Breast epithelium (tissue), 4 donors: ENCODE measurements around the gene CSF2RB. TPM values are rescaled to one million over a fixed set of nuclear protein-coding genes. Genes with fewer than 3 reads are reported as not detected.

Source experiments
- DNase-seq, 2 donors: peaks; one replicate each; pipeline ENCODE4 v3.0.0-alpha.2; 2019; ENCODE audit warnings: low spot score in 2 of 2
- H3K27ac ChIP-seq, 2 donors: fragments of 200-600 bp; sonication (generic) in 1 of 2; one replicate each; pipeline ENCODE4 v1.5.1; 2016 to 2019; ENCODE audit warnings: mild to moderate bottlenecking in 1 of 2
- H3K27me3 ChIP-seq, 2 donors: fragments of 200-600 bp; sonication (generic) in 1 of 2; one replicate each; pipeline versions ENCODE4 v1.5.1 to v1.6.0; 2017 to 2019; ENCODE audit warnings: control low read depth in 1 of 2, mild to moderate bottlenecking in 1 of 2
- H3K36me3 ChIP-seq: fragments of 200-600 bp; one replicate; pipeline ENCODE4 v1.5.1; 2019
- H3K4me1 ChIP-seq, 2 donors: fragments of 200-600 bp; sonication (generic); one replicate each; pipeline ENCODE4 v1.5.1; 2016 to 2019; ENCODE audit warnings: control low read depth in 1 of 2
- H3K4me3 ChIP-seq, 3 donors: fragments of 200-600 bp; sonication (generic); 1 replicate in 2 of 3; 2 replicates in 1 of 3; pipeline ENCODE4 v1.5.1; 2016 to 2019; ENCODE audit warnings: mild to moderate bottlenecking in 3 of 3, moderate library complexity in 2 of 3
- H3K9me3 ChIP-seq, 2 donors: fragments of 200-600 bp; sonication (generic) in 1 of 2; one replicate each; pipeline ENCODE4 v1.5.1; 2016 to 2019; ENCODE audit warnings: control low read depth in 1 of 2
- CTCF ChIP-seq, 3 donors: fragments of 450-650 bp; IDR thresholded peaks; one replicate each; pipeline ENCODE4 v1.5.1; 2016 to 2017; ENCODE audit warnings: antibody characterized with exemption in 3 of 3, mild to moderate bottlenecking in 3 of 3, moderate library complexity in 3 of 3
- POLR2A ChIP-seq: fragments of 450-650 bp; IDR thresholded peaks from one replicate; pipeline ENCODE4 v1.6.1; 2016; ENCODE audit warnings: antibody characterized with exemption, mild to moderate bottlenecking, moderate library complexity
- POLR2AphosphoS5 ChIP-seq, 3 donors: sonication (generic); formaldehyde crosslinking; IDR thresholded peaks; one replicate each; pipeline ENCODE4 v1.6.1; 2017; ENCODE audit warnings: antibody characterized with exemption in 3 of 3
- intact Hi-C: fragments of 100-400 bp; cut with DNase I; formaldehyde crosslinking; loops from one replicate; pipeline ENCODE4 v1.15.1; 2023; ENCODE audit warnings: low total_unique reads
- total RNA-seq, 3 donors: library from RNA; depleted of rRNA; stranded (reverse); fragments of >200 nt; gene quantifications; one replicate each; pipeline ENCODE4 v1.1.0, GENCODE V29; 2016

The CSF2RB gene
- total RNA-seq, 3 donors from 2014 or later: 3.3 to 8.6 (median 3.8) TPM

GRCh38 chr22:36927671-36928070, 14.2 kb downstream of the CSF2RB start:
- TF ChIP-seq POLR2AphosphoS5 (IDR thresholded peaks at IDR 0.05) (no peak), CTCF (IDR thresholded peaks at IDR 0.05) (no peak), POLR2A (no peak)
- Histone ChIP-seq H3K4me3 (no peak overlapping the region), H3K9me3 (no peaks in the 10 kb centered on the region), H3K36me3 (no peaks in the 10 kb centered on the region), H3K27me3 (peaks cover 0 to 3% of the 10 kb centered on the region in 2 donors), H3K4me1 (no peaks in the 10 kb centered on the region), H3K27ac (no peak overlapping the region)
- intact Hi-C loops: no loop called here
- no peak for DNase-seq

- TF ChIP-seq POLR2A: no peak
- TF ChIP-seq POLR2AphosphoS5 (IDR thresholded peaks at IDR 0.05): no peak
- no peak for TF ChIP-seq CTCF (IDR thresholded peaks at IDR 0.05)
- Histone ChIP-seq H3K9me3 (no peaks in the 10 kb centered on the region), H3K4me1 (no peaks in the 10 kb centered on the region), H3K27me3 (no peaks in the 10 kb centered on the region), H3K4me3 (no peak overlapping the region), H3K27ac (no peak overlapping the region), H3K36me3 (no peaks in the 10 kb centered on the region)
- no peak for DNase-seq
- intact Hi-C loops: no loop called here
Measured at GRCh38 chr22:36928196-36928595, 14.8 kb downstream of the CSF2RB start.

GRCh38 chr22:36928786-36929535, 15.5 kb downstream of the CSF2RB start:
- H3K4me3 ChIP-seq: no peak overlapping the region
- H3K36me3 ChIP-seq: no peaks in the 10 kb centered on the region
- DNase-seq: no peak
- intact Hi-C loops: no loop called here
- H3K4me1 ChIP-seq: no peaks in the 10 kb centered on the region
- TF ChIP-seq POLR2A (no peak), POLR2AphosphoS5 (IDR thresholded peaks at IDR 0.05) (no peak), CTCF (IDR thresholded peaks at IDR 0.05) (no peak)
- H3K9me3 ChIP-seq: no peaks in the 10 kb centered on the region
- no peaks in the 10 kb centered on the region for H3K27me3 ChIP-seq
- no peak overlapping the region for H3K27ac ChIP-seq

- H3K4me1 ChIP-seq: no peaks in the 10 kb centered on the region
- no peaks in the 10 kb centered on the region for H3K9me3 ChIP-seq
- no peak overlapping the region for H3K27ac ChIP-seq
- TF ChIP-seq CTCF (IDR thresholded peaks at IDR 0.05): no peak
- no peak for TF ChIP-seq POLR2A
- no peak for TF ChIP-seq POLR2AphosphoS5 (IDR thresholded peaks at IDR 0.05)
- DNase-seq: no peak
- no peak overlapping the region for H3K4me3 ChIP-seq
- no peaks in the 10 kb centered on the region for H3K27me3 ChIP-seq
- intact Hi-C loops: no loop called here
- no peaks in the 10 kb centered on the region for H3K36me3 ChIP-seq
Measured at GRCh38 chr22:36929621-36930020, 16.2 kb downstream of the CSF2RB start.

GRCh38 chr22:36930041-36930935, 16.9 kb downstream of the CSF2RB start:
- TF ChIP-seq POLR2A (no peak), POLR2AphosphoS5 (IDR thresholded peaks at IDR 0.05) (no peak), CTCF (IDR thresholded peaks at IDR 0.05) (no peak)
- DNase-seq: no peak
- intact Hi-C loops: no loop called here
- H3K27ac ChIP-seq: no peak overlapping the region
- H3K27me3 ChIP-seq: no peaks in the 10 kb centered on the region
- no peaks in the 10 kb centered on the region for H3K36me3 ChIP-seq
- no peaks in the 10 kb centered on the region for H3K4me1 ChIP-seq
- H3K9me3 ChIP-seq: no peaks in the 10 kb centered on the region
- H3K4me3 ChIP-seq: no peak overlapping the region
